ENCODE measurements around the gene SSB. TPM values are rescaled to one million over a fixed set of nuclear protein-coding genes. Genes with fewer than 3 reads are reported as not detected.
"Not testable (repeated sequence)": the region's sequence is repeated elsewhere in the genome, so short reads cannot be mapped to it uniquely, and the experiment has no call there.

Gene SSB
- polyA plus RNA-seq, 1 donor from 2014 or later = 214 TPM

GRCh38 chr2:169759987-169760386 is 38.7 kb upstream of the SSB start:
- Histone ChIP-seq H3K27ac (ENCODE audit: low read length) (no peak overlapping the region), H3K4me2 (ENCODE audit: low read length) (no peak overlapping the region), H3K9me2 (ENCODE audit: insufficient read depth, low read length) (no peaks in the 10 kb centered on the region), H3K27me3 (ENCODE audit: insufficient read depth, low read depth, low read length) (no peaks in the 10 kb centered on the region), H3K36me3 (ENCODE audit: insufficient read depth, low read length) (no peaks in the 10 kb centered on the region), H3K79me2 (replicated peaks; ENCODE audit: insufficient read depth, low read length) (no peaks in the 10 kb centered on the region), H3K4me3 (ENCODE audit: low read length) (no peak overlapping the region), H4K20me1 (ENCODE audit: insufficient read depth) (no peaks in the 10 kb centered on the region), H3F3A (ENCODE audit: insufficient read depth, low read length, poor library complexity, severe bottlenecking) (no peaks in the 10 kb centered on the region), H2AFZ (ENCODE audit: low read depth, low read length) (no peak overlapping the region), H3K9ac (ENCODE audit: low read length) (no peak overlapping the region), H3K9me3 (ENCODE audit: low read length) (no peaks in the 10 kb centered on the region)
- no peak for TF ChIP-seq TAF1 (IDR thresholded peaks at IDR 0.05; ENCODE audit: low read depth)
- TF ChIP-seq MXI1 (conservative IDR thresholded peaks at IDR 0.05; ENCODE audit: poor library complexity, severe bottlenecking) = no peak
- TF ChIP-seq, protein P1, sequence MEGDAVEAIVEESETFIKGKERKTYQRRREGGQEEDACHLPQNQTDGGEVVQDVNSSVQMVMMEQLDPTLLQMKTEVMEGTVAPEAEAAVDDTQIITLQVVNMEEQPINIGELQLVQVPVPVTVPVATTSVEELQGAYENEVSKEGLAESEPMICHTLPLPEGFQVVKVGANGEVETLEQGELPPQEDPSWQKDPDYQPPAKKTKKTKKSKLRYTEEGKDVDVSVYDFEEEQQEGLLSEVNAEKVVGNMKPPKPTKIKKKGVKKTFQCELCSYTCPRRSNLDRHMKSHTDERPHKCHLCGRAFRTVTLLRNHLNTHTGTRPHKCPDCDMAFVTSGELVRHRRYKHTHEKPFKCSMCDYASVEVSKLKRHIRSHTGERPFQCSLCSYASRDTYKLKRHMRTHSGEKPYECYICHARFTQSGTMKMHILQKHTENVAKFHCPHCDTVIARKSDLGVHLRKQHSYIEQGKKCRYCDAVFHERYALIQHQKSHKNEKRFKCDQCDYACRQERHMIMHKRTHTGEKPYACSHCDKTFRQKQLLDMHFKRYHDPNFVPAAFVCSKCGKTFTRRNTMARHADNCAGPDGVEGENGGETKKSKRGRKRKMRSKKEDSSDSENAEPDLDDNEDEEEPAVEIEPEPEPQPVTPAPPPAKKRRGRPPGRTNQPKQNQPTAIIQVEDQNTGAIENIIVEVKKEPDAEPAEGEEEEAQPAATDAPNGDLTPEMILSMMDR (IDR thresholded peaks at IDR 0.05; ENCODE audit: poor library complexity, severe bottlenecking) = no peak
- TF ChIP-seq, protein P2, sequence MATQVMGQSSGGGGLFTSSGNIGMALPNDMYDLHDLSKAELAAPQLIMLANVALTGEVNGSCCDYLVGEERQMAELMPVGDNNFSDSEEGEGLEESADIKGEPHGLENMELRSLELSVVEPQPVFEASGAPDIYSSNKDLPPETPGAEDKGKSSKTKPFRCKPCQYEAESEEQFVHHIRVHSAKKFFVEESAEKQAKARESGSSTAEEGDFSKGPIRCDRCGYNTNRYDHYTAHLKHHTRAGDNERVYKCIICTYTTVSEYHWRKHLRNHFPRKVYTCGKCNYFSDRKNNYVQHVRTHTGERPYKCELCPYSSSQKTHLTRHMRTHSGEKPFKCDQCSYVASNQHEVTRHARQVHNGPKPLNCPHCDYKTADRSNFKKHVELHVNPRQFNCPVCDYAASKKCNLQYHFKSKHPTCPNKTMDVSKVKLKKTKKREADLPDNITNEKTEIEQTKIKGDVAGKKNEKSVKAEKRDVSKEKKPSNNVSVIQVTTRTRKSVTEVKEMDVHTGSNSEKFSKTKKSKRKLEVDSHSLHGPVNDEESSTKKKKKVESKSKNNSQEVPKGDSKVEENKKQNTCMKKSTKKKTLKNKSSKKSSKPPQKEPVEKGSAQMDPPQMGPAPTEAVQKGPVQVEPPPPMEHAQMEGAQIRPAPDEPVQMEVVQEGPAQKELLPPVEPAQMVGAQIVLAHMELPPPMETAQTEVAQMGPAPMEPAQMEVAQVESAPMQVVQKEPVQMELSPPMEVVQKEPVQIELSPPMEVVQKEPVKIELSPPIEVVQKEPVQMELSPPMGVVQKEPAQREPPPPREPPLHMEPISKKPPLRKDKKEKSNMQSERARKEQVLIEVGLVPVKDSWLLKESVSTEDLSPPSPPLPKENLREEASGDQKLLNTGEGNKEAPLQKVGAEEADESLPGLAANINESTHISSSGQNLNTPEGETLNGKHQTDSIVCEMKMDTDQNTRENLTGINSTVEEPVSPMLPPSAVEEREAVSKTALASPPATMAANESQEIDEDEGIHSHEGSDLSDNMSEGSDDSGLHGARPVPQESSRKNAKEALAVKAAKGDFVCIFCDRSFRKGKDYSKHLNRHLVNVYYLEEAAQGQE (IDR thresholded peaks at IDR 0.05; ENCODE audit: borderline replicate concordance) = no peak
- TF ChIP-seq POLR2AphosphoS5 (IDR thresholded peaks at IDR 0.05) = no peak
- TF ChIP-seq RAD21 (conservative IDR thresholded peaks at IDR 0.05) = no peak

DNA sequence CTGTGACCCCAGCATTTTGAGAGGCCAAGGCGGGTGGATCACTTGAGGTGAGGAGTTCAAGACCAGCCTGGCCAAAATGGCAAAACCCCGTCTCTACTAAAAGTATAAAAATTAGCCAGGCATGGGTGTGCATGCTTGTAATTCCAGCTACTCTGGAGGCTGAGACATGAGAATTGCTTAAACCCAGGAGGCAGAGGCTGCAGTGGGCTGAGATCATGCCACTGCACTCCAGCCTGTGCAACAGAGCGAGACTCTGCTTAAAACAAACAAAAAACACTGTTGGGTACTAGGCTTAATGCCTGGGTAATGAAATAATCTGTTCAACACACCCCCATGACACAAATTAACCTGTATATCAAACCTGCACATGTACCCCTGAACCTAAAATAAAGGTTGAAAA is 37.9 kb upstream of the SSB start:
- not testable (repeated sequence) for H3K4me3 ChIP-seq (ENCODE audit: low read length); H4K20me1 ChIP-seq (ENCODE audit: insufficient read depth)

DNA sequence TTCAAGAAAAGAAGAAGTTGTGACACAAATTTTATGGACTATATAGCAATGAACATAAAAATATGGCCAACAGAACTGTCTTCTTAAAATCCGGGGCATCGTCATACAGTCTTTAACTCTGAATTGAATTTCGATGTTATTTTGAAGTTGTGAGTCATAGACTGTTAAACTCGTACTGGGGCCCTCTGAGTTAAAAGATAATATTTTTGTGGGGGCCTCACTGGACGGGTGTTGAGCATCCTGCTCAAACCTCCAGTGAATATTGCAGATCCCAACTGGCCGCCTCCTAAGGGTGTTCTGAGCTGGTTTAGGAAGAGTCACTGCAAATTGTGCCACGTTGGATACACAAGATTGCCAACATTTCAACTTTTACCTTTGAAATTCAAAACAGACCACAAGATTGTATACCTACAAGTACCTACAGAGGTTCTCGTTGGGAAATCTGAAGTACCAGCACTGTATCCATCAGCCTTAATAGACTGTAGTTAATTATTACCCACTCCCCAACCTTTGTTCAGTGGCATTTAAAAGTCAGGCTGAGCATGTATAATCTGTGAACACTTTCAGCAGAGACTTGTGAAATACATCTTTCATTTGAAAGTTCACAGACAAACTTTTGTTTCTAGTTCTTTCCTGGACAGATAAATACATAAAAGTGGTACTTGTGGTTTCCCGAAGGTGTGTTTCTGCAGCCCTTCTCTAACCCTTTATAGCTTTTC is 37.3 kb upstream of the SSB start:
- Histone ChIP-seq H3K9me2 (ENCODE audit: insufficient read depth, low read length) (no peaks in the 10 kb centered on the region), H2AFZ (ENCODE audit: low read depth, low read length) (no peak overlapping the region), H3K4me3 (ENCODE audit: low read length) (no peak overlapping the region), H3K4me2 (ENCODE audit: low read length) (no peak overlapping the region), H3F3A (ENCODE audit: insufficient read depth, low read length, poor library complexity, severe bottlenecking) (no peaks in the 10 kb centered on the region), H3K27me3 (ENCODE audit: insufficient read depth, low read depth, low read length) (no peaks in the 10 kb centered on the region), H4K20me1 (ENCODE audit: insufficient read depth) (no peaks in the 10 kb centered on the region), H3K79me2 (replicated peaks; ENCODE audit: insufficient read depth, low read length) (no peaks in the 10 kb centered on the region), H3K36me3 (ENCODE audit: insufficient read depth, low read length) (no peaks in the 10 kb centered on the region), H3K9me3 (ENCODE audit: low read length) (no peaks in the 10 kb centered on the region), H3K9ac (ENCODE audit: low read length) (no peak overlapping the region), H3K27ac (ENCODE audit: low read length) (no peak overlapping the region)
- TF ChIP-seq POLR2AphosphoS5 (IDR thresholded peaks at IDR 0.05) (no peak), EP300 (conservative IDR thresholded peaks at IDR 0.05; ENCODE audit: poor library complexity, severe bottlenecking) (no peak), SMC3 (conservative IDR thresholded peaks at IDR 0.05; ENCODE audit: poor library complexity) (no peak), RAD21 (conservative IDR thresholded peaks at IDR 0.05) (no peak), EZH2 (IDR thresholded peaks at IDR 0.05; ENCODE audit: borderline replicate concordance, insufficient read depth, low read length, poor library complexity, severe bottlenecking) (no peak), TAF1 (IDR thresholded peaks at IDR 0.05; ENCODE audit: low read depth) (no peak), MXI1 (conservative IDR thresholded peaks at IDR 0.05; ENCODE audit: poor library complexity, severe bottlenecking) (no peak)
- TF ChIP-seq, protein P2 (IDR thresholded peaks at IDR 0.05; ENCODE audit: borderline replicate concordance) = no peak
- TF ChIP-seq, protein P1 (IDR thresholded peaks at IDR 0.05; ENCODE audit: poor library complexity, severe bottlenecking) = no peak

More for the DNA sequence above, 37.9 kb upstream of the SSB start:
- not testable (repeated sequence) for H3K79me2 ChIP-seq (replicated peaks; ENCODE audit: insufficient read depth, low read length); H3K36me3 ChIP-seq (ENCODE audit: insufficient read depth, low read length); H3K27me3 ChIP-seq (ENCODE audit: insufficient read depth, low read depth, low read length); H3K9ac ChIP-seq (ENCODE audit: low read length); H3K4me2 ChIP-seq (ENCODE audit: low read length); H3F3A ChIP-seq (ENCODE audit: insufficient read depth, low read length, poor library complexity, severe bottlenecking); H3K27ac ChIP-seq (ENCODE audit: low read length); H3K9me2 ChIP-seq (ENCODE audit: insufficient read depth, low read length); H2AFZ ChIP-seq (ENCODE audit: low read depth, low read length); H3K9me3 ChIP-seq (ENCODE audit: low read length)

All from neural cell (in vitro differentiated cells).